H7 (cell line): ENCODE measurements around the gene ZNF740. TPM values are rescaled to one million over a fixed set of nuclear protein-coding genes. Genes with fewer than 3 reads are reported as not detected.

Experiments
- DNase-seq: peaks from one replicate; pipeline ENCODE4 v3.0.0; 2012
- H3K27me3 ChIP-seq: 2 replicates; pipeline ENCODE4 v1.6.0; 2011; ENCODE audit warnings: mild to moderate bottlenecking, low read length; ENCODE audit not compliant: control insufficient read depth, insufficient read depth
- H3K36me3 ChIP-seq: replicated peaks from 2 replicates; pipeline ENCODE4 v1.5.1; 2011; ENCODE audit warnings: low read length; ENCODE audit not compliant: control insufficient read depth, insufficient read depth
- H3K4me3 ChIP-seq: 2 replicates; pipeline ENCODE4 v1.5.1; 2011; ENCODE audit warnings: low read depth, mild to moderate bottlenecking, control low read depth, low read length, moderate library complexity; ENCODE audit not compliant: insufficient read depth
- total RNA-seq: library from RNA; depleted of rRNA; stranded (reverse); fragments of >200 nt; shearing (Covaris generic); gene quantifications from 2 replicates; pipeline ENCODE4 v1.2.3, GENCODE V29; 2014

Gene ZNF740
- total RNA-seq, 1 experiment from 2014 or later: 9.1 TPM

GRCh38 chr12:53229454-53229853 lies 48.9 kb downstream of the ZNF740 start:
- no peak overlapping the region for H3K4me3 ChIP-seq
- peaks cover 7% of the 10 kb centered on the region for H3K27me3 ChIP-seq
- no peaks in the 10 kb centered on the region; the same call in 1 of the 2 replicates for H3K36me3 ChIP-seq
- DNase-seq: peak; percentile 24

- peak; percentile 42 for DNase-seq
- H3K4me3 ChIP-seq: no peak overlapping the region
- peaks cover 7% of the 10 kb centered on the region for H3K27me3 ChIP-seq
- H3K36me3 ChIP-seq: no peaks in the 10 kb centered on the region; the same call in 1 of the 2 replicates
Measured at GRCh38 chr12:53230108-53230845, 49.8 kb downstream of the ZNF740 start.

GRCh38 chr12:53231671-53231920 lies 51.1 kb downstream of the ZNF740 start:
- no peak for DNase-seq
- Histone ChIP-seq H3K36me3 (no peaks in the 10 kb centered on the region), H3K27me3 (peaks cover 7% of the 10 kb centered on the region), H3K4me3 (peak overlapping the region; percentile 64)

DNA sequence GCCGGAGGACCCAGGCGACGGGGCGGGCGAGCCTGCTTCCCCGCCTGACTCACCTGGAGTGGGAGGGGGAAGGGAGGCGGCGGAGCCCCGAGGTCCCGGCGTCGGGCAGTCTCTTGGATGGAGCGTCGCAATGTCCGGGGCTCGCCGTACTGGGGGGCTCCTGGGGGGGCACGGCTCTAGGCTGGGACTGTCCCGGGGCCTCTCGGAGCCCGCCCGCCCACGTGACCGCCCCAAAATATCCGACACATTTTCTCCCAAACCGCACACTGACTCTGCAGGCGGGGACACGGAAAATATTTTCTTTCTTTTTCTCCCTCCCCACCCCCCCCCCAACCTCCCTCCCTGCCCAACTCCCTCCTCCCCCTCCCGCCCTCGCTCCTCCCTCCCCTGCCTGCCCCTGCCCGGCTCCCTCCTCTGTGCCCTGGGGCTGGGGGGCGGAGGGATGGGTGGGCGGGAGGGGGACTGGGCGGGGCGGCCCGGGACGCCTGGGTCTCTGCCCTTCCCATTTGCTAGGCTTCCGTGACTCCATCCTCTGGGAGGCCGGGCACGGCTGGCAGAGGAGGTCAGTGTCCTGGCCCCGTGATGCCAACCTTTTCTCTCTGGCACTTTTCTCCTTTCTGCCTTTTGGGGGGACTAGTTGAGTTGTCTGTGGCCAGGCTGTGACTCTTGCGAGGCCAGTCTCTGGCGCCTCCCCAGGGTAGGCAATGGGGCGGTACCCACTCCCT lies 51.6 kb downstream of the ZNF740 start, which contains the start of gene RARG:
Gene RARG, minus strand, starts transcription at position 289 of the 725 bp plus-strand sequence. CDS start 4,664 bp downstream, outside the sequence.
- H3K4me3 ChIP-seq: peak within 1 kb of the TSS; percentile 64
- DNase-seq: peak; percentile 92
- H3K36me3 ChIP-seq: no peaks in the 10 kb centered on the region
- peaks cover 7% of the 10 kb centered on the region for H3K27me3 ChIP-seq

GRCh38 chr12:53232646-53233461 lies 52.3 kb downstream of the ZNF740 start:
- peak; percentile 86 for DNase-seq
- peaks cover 7% of the 10 kb centered on the region for H3K27me3 ChIP-seq
- peak overlapping the region; percentile 64 for H3K4me3 ChIP-seq
- H3K36me3 ChIP-seq: no peaks in the 10 kb centered on the region

GRCh38 chr12:53233671-53234121 lies 53.2 kb downstream of the ZNF740 start:
- no peaks in the 10 kb centered on the region for H3K36me3 ChIP-seq
- DNase-seq: peak; percentile 76
- H3K27me3 ChIP-seq: peaks cover 7% of the 10 kb centered on the region
- H3K4me3 ChIP-seq: no peak overlapping the region

DNA sequence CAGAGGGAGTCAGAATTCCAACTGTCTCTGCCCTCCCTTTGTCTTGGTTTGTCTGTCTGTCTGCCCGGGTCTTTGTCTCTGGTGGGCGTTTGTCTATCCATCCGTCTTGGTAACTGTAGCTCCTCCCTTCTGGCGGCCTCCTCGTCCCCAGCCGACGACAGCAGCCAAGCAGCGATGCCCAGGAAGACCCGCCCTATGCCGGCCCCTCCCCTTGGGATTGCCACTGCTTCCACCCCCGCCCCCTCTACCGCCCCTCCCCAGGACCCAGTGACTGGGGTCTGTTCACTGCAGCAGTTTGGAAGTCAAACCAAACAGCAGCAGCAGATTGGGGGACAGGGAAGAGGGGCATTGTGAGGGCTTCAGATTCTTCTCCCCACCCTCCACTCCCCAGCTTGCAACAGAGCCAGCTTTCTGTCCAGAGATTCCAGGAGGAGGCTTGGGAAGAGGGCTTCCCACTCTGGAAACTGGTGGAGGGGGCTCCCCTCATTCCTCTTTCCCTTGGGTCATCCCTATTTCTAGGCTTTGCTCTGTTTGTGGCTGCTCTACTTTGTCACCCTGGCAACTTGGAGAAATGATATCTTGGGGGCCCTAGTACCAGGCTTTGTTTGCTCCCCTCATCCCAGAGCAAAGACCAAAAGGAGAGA lies 53.9 kb downstream of the ZNF740 start:
- Histone ChIP-seq H3K4me3 (peak overlapping the region; percentile 15; the same call in 1 of the 2 replicates), H3K27me3 (peaks cover 7% of the 10 kb centered on the region), H3K36me3 (no peaks in the 10 kb centered on the region)
- peak; percentile 91 for DNase-seq

GRCh38 chr12:53235164-53235563 lies 54.6 kb downstream of the ZNF740 start:
- Histone ChIP-seq H3K36me3 (no peaks in the 10 kb centered on the region), H3K27me3 (peaks cover 7% of the 10 kb centered on the region), H3K4me3 (no peak overlapping the region)
- no peak for DNase-seq

DNA sequence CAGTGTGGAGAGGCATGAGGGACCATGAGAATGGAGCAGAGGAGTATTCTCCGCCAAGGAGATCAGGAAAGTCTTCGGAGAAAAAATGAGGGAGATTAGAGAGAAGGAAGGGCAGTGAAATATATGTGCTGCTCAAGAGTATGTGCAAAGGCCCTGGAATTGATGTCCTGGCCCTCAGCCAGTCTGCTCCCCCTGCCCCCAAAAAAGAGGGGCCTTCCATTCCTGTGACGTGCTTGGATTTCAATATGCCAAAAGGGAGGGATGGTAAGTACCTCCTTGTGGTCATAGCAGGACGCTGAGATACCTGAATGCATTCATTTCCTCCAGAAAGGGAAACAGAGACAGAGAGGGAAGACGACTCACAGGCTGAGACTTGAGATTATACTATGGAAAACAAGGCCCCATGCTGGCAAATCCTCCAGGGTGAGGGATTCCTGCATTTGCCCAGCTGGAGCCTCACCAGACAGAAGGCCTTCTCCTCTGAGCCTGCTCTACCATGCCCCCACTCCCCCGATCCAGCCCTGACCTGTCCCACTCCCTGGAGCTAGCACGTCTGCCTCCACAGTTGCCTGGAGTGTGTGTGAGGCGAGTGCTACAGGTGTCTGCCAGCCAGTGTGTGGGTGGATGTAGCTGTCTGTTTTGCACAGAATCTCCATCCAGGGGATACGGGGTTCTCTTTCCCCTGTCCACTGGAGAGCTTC lies 55.4 kb downstream of the ZNF740 start:
- peak; percentile 65 for DNase-seq
- no peaks in the 10 kb centered on the region for H3K36me3 ChIP-seq
- no peak overlapping the region for H3K4me3 ChIP-seq
- peaks cover 6% of the 10 kb centered on the region for H3K27me3 ChIP-seq

DNA sequence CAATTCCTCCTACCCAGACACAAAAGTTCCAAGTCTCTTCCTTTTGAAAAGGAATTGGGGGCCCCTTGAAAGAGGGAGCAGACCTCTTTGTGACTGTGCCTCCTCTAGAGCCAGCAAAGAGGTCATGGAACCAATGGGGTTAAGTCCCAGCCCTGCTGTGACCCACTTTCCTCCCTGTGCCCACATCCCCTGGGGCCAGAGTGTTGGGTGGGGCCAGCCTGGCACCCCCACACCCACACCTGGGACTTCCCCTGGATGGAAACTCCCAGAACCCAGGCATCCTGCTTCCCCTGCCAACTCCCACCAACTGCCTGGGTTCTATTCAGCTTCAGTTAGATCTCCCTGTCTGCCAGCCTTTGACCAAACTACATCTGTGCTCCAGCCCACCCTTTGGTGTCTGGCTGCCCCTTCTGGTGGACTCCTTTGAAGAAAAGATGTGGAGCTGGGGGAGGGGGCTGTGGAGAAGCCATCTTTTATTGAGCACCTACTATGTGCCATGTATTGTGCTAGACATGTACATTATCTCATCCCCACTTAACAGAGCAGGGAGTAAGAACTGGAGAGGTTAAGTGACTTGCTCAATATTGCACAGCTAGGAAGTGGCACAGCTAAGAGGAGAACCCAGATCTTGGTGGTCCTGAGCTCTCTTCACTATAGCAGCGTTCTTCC lies 56.1 kb downstream of the ZNF740 start:
- DNase-seq: peak; percentile 11
- Histone ChIP-seq H3K36me3 (no peaks in the 10 kb centered on the region), H3K4me3 (no peak overlapping the region), H3K27me3 (no peaks in the 10 kb centered on the region; the same call in 1 of the 2 replicates)

- Histone ChIP-seq H3K27me3 (no peaks in the 10 kb centered on the region), H3K36me3 (no peaks in the 10 kb centered on the region), H3K4me3 (no peak overlapping the region)
- no peak for DNase-seq
Measured at GRCh38 chr12:53239643-53240258, 59.2 kb downstream of the ZNF740 start.

GRCh38 chr12:53241623-53242412 lies 61.3 kb downstream of the ZNF740 start:
- Histone ChIP-seq H3K36me3 (no peaks in the 10 kb centered on the region), H3K4me3 (no peak overlapping the region), H3K27me3 (no peaks in the 10 kb centered on the region)
- DNase-seq: peak; percentile 83
